Stomach (tissue), 4 donors: ENCODE data around the gene TAX1BP1.

Source experiments
- CTCF ChIP-seq, 7 experiments: fragments of 450-650 bp in 4 of 7; fragments of 200-600 bp in 3 of 7; sonication (generic) in 3 of 7; IDR thresholded peaks; one replicate each; pipeline ENCODE4 v1.5.1; 2016 to 2019; ENCODE audit warnings: antibody characterized with exemption in 7 of 7, control low read depth in 2 of 7, mild to moderate bottlenecking in 1 of 7
- POLR2A ChIP-seq, 4 donors: fragments of 450-650 bp; IDR thresholded peaks; one replicate each; pipeline ENCODE4 v1.6.1; 2016; ENCODE audit warnings: antibody characterized with exemption in 4 of 4, control low read depth in 2 of 4, mild to moderate bottlenecking in 1 of 4, moderate library complexity in 1 of 4

- TF ChIP-seq CTCF (IDR thresholded peaks at IDR 0.05) (no peak), POLR2A (IDR thresholded peaks at IDR 0.05) (no peak)
These were observed 40.2 kb upstream of the TAX1BP1 start for GRCh38 chr7:27699751-27700150.
